Heart left ventricle (tissue), 16 donors: Measurements from ENCODE around the gene TUT7. TPM values are rescaled to one million over a fixed set of nuclear protein-coding genes. Genes with fewer than 3 reads are reported as not detected.
A peak's percentile ranks its signal among the peaks of the same experiment; 100 is the strongest.
"Not testable (repeated sequence)": the region's sequence is repeated elsewhere in the genome, so short reads cannot be mapped to it uniquely, and the experiment has no call there.

Experiments used
- ATAC-seq, 4 donors: fragments of 200-7000 bp; cut with Tn5 transposase; one replicate each; pipeline ENCODE4 v1.9.1; 2020 to 2022; ENCODE audit warnings: moderate library complexity in 4 of 4, mild to moderate bottlenecking in 3 of 4, moderate number of reproducible peaks in 1 of 4
- DNase-seq, 5 donors: peaks; one replicate each; pipeline ENCODE4 v3.0.0-alpha.2; 2020
- H3K27ac ChIP-seq, 12 donors: fragments of 200-600 bp; sonication (generic) in 4 of 12; one replicate each; pipeline versions ENCODE4 v1.5.0 to v1.8.0; 2016 to 2022; ENCODE audit warnings: mild to moderate bottlenecking in 2 of 12
- H3K27me3 ChIP-seq, 9 donors: fragments of 200-600 bp; sonication (generic) in 2 of 9; one replicate each; pipeline versions ENCODE4 v1.5.1 to v1.8.0; 2016 to 2022; ENCODE audit warnings: mild to moderate bottlenecking in 3 of 9
- H3K36me3 ChIP-seq, 9 donors: fragments of 200-600 bp; sonication (generic) in 2 of 9; one replicate each; pipeline versions ENCODE4 v1.5.0 to v1.8.0; 2018 to 2022; ENCODE audit warnings: mild to moderate bottlenecking in 2 of 9
- H3K4me1 ChIP-seq, 12 donors: fragments of 200-600 bp; sonication (generic) in 4 of 12; one replicate each; pipeline versions ENCODE4 v1.5.0 to v1.8.0; 2016 to 2022; ENCODE audit warnings: mild to moderate bottlenecking in 3 of 12
- H3K4me3 ChIP-seq, 12 donors: fragments of 200-600 bp; sonication (generic) in 4 of 12; one replicate each; pipeline versions ENCODE4 v1.5.0 to v1.8.0; 2017 to 2022; ENCODE audit warnings: mild to moderate bottlenecking in 9 of 12, moderate library complexity in 4 of 12
- H3K9me3 ChIP-seq, 12 donors: fragments of 200-600 bp; sonication (generic) in 4 of 12; one replicate each; pipeline versions ENCODE4 v1.5.0 to v1.8.0; 2016 to 2022; ENCODE audit warnings: mild to moderate bottlenecking in 1 of 12
- CTCF ChIP-seq, 12 donors: fragments of 200-600 bp; sonication (generic) in 4 of 12; IDR thresholded peaks; one replicate each; pipeline versions ENCODE4 v1.5.0 to v1.8.0; 2018 to 2022; ENCODE audit warnings: antibody characterized with exemption in 12 of 12, mild to moderate bottlenecking in 5 of 12
- POLR2A ChIP-seq, 2 donors: fragments of 450-650 bp; IDR thresholded peaks; one replicate each; pipeline ENCODE4 v1.6.1; 2017; ENCODE audit warnings: antibody characterized with exemption in 2 of 2, mild to moderate bottlenecking in 2 of 2, moderate library complexity in 2 of 2
- WGBS, 4 donors: extraction: QIAGEN DNeasy Blood & Tissue Kit in 2 of 4; methylation state at CpG; one replicate each; pipeline versions ENCODE4 v1.1.5 to v1.1.7; 2013 to 2018; 5-methylcytosine and 5-hydroxymethylcytosine counted together
- intact Hi-C, 10 donors: fragments of 100-400 bp; cut with DNase I; formaldehyde crosslinking; loops; one replicate each; pipeline versions ENCODE4 v1.11.1 to v1.14.2; 2022
- polyA plus RNA-seq, 2 donors: library from polyadenylated mRNA; stranded (reverse); fragments of 200-250 nt; gene quantifications; one replicate each; pipeline ENCODE4 v1.2.3, GENCODE V29; 2013
- total RNA-seq, 9 donors: library from RNA; depleted of rRNA in 2 of 9; stranded (reverse); fragments of >200 nt in 2 of 9; fragmentation: NEBNext Ultra II Directional in 3 of 9; extraction: Animal tissue kit (Norgen Biotek cat#: 25700) in 3 of 9; gene quantifications; one replicate each; pipeline versions ENCODE4 v1.1.0 to v1.2.4, GENCODE V29; 2016 to 2023
- donor health status: ischemic (EF 13 %, LVEDD 7.1; RV severe dilation, severe dysfunction).
- donor health status: healthy with polysubstance abuse.
- donor health status: DM: no; HTN: yes; CAD: no.
- donor health status: DM: no; HTN: no; CAD: no.
- donor health status: ischemic (EF 25% LVEDD 6.9; RV normal size, moderate dysfunction).
- donor health status: ischemic (EF 25% LVEDD 5.7; RV mildly dilated, moderate dysfunction).
- donor health status: healthy.
- donor health status: DM: yes; HTN: yes; CAD: no.
- donor health status: ischemic (EF 35%, LVEDD 5.7; RV mildly dilated, moderate dysfunction).
- donor health status: nonischemic (EF 11% LVEDD 7.7; RV severe dilation, severe dysfunction).
- donor health status: DM: yes; HTN: yes; CAD: no.
- donor health status: PGD.
- donor health status: ischemic (EF 29% LVEDD 5.4; RV normal size, mild dysfunction).
- donor health status: nonischemic (EF 23%, LVEDD 6.1; RV moderate dilation, normal function).

Gene TUT7
- total and polyA plus RNA-seq, 11 donors: 7.7 to 31.0 (median 12.1) TPM

GRCh38 chr9:86389628-86390027 is 35.4 kb upstream of the TUT7 start:
- ATAC-seq (no peak), DNase-seq (no peak)
- TF ChIP-seq CTCF (IDR thresholded peaks at IDR 0.05) (no peak), POLR2A (IDR thresholded peaks at IDR 0.05) (no peak)
- 86 to 94% (median 88%) methylated on average over 4 of the region's 4 CpGs for WGBS, 4 donors
- Histone ChIP-seq H3K4me3 (no peak overlapping the region), H3K9me3 (peaks cover 0 to 9% (median 0%) of the 10 kb centered on the region in 12 donors), H3K4me1 (no peaks in the 10 kb centered on the region), H3K27me3 (peaks cover 0 to 11% (median 0%) of the 10 kb centered on the region in 9 donors), H3K36me3 (no peaks in the 10 kb centered on the region), H3K27ac (no peak overlapping the region)
- intact Hi-C loops: no loop called here

GRCh38 chr9:86387376-86387775 is 33.2 kb upstream of the TUT7 start:
- intact Hi-C loops: no loop called here
- peaks cover 0 to 11% (median 0%) of the 10 kb centered on the region in 9 donors for H3K27me3 ChIP-seq
- 56 to 85% (median 72%) methylated on average over 3 of the region's 3 CpGs for WGBS, 4 donors
- no peaks in the 10 kb centered on the region for H3K36me3 ChIP-seq
- H3K4me3 ChIP-seq: no peak overlapping the region
- ATAC-seq (no peak), DNase-seq (no peak)
- no peak for TF ChIP-seq POLR2A (IDR thresholded peaks at IDR 0.05)
- peaks cover 0 to 21% (median 0%) of the 10 kb centered on the region in 12 donors for H3K9me3 ChIP-seq
- no peak overlapping the region for H3K27ac ChIP-seq
- H3K4me1 ChIP-seq: no peaks in the 10 kb centered on the region

GRCh38 chr9:86383000-86383399 is 28.8 kb upstream of the TUT7 start:
- intact Hi-C loops, H3K4me3 ChIP-seq, DNase-seq, H3K27me3 ChIP-seq, H3K27ac ChIP-seq, H3K36me3 ChIP-seq, H3K4me1 ChIP-seq, ATAC-seq: not testable (repeated sequence)
- peaks cover 0 to 25% (median 0%) of the 10 kb centered on the region in 12 donors for H3K9me3 ChIP-seq
- WGBS, 4 donors: 75 to 94% (median 85%) methylated on average over 4 to 11 of the region's 11 CpGs

- 88 to 94% (median 89%) methylated on average over 5 of the region's 5 CpGs for WGBS, 4 donors
- Histone ChIP-seq H3K27ac (no peak overlapping the region), H3K9me3 (peaks cover 0 to 19% (median 6%) of the 10 kb centered on the region in 12 donors), H3K4me1 (no peaks in the 10 kb centered on the region), H3K4me3 (no peak overlapping the region), H3K36me3 (no peaks in the 10 kb centered on the region), H3K27me3 (peaks cover 0 to 2% (median 0%) of the 10 kb centered on the region in 9 donors)
- no peak for ATAC-seq
- intact Hi-C loops: no loop called here
- DNase-seq: no peak
- TF ChIP-seq CTCF (IDR thresholded peaks at IDR 0.05) (no peak), POLR2A (IDR thresholded peaks at IDR 0.05) (no peak)
These were observed 21.8 kb upstream of the TUT7 start for GRCh38 chr9:86376016-86376415.

- DNase-seq (no peak), ATAC-seq (no peak)
- Histone ChIP-seq H3K36me3 (no peaks in the 10 kb centered on the region), H3K4me3 (no peak overlapping the region), H3K9me3 (peaks cover 0 to 42% (median 23%) of the 10 kb centered on the region in 12 donors), H3K4me1 (peaks cover 0 to 4% (median 0%) of the 10 kb centered on the region in 12 donors), H3K27me3 (peaks cover 0 to 2% (median 0%) of the 10 kb centered on the region in 9 donors), H3K27ac (peak overlapping the region in 1 of 12 donors; percentile 58)
- intact Hi-C loops: no loop called here
- TF ChIP-seq CTCF (IDR thresholded peaks at IDR 0.05): no peak
- no peak for TF ChIP-seq POLR2A (IDR thresholded peaks at IDR 0.05)
- WGBS, 4 donors: 59 to 72% (median 70%) methylated on average over 5 of the region's 5 CpGs
These were observed 15.6 kb upstream of the TUT7 start for GRCh38 chr9:86369810-86370209.
